HepG2 (cell line): ENCODE data around the gene PAK1. TPM values are rescaled to one million over a fixed set of nuclear protein-coding genes. Genes with fewer than 3 reads are reported as not detected.

Experiments used
- ATAC-seq: fragments of 200-7000 bp; cut with Tn5 transposase; 3 replicates; pipeline ENCODE4 v1.9.1; 2020; ENCODE audit warnings: mild to moderate bottlenecking, moderate library complexity
- BruUV-seq: library from RNA; stranded (reverse); fragments of 400-500 nt; replicated peaks from 2 replicates; lab custom pipeline; 2021; lab: Mats Ljungman, UMichigan
- CTCF ChIA-PET: fragments of 300-600 bp; formaldehyde crosslinking; extraction: SDS; loops from one replicate; lab custom pipeline; 2021; ENCODE audit warnings: low total read pairs, inconsistent platforms, low intra/inter-chr PET ratio; lab: Yijun Ruan, JAX
- POLR2A ChIA-PET: fragments of 350-600 bp; sonication (Branson Sonifier 250); formaldehyde crosslinking; loops from one replicate; lab custom pipeline; 2020; ENCODE audit warnings: antibody characterized with exemption, inconsistent platforms; lab: Yijun Ruan, JAX
- DNase-seq: peaks from one replicate; pipeline ENCODE4 v3.0.0-alpha.2; 2015; ENCODE audit warnings: low spot score
- FAIRE-seq: peaks from 3 replicates; lab custom pipeline; 2011; peaks lifted over from hg19 to GRCh38; lab: Jason Lieb, UNC
- H2AFZ ChIP-seq: one replicate; pipeline ENCODE4 v1.6.1; 2011; ENCODE audit warnings: low read length, inconsistent platforms
- H3K27ac ChIP-seq: fragments of 300-600 bp; 3 replicates; pipeline ENCODE4 v1.8.0; 2011; ENCODE audit warnings: mixed run types, mild to moderate bottlenecking, mixed read lengths, low read length, inconsistent platforms; ENCODE audit not compliant: insufficient read depth; ENCODE audit errors: extremely low read length
- H3K27me3 ChIP-seq, 2 experiments: fragments of 200-600 bp in 1 of 2; 2 replicates in 1 of 2; 3 replicates in 1 of 2; pipeline versions ENCODE4 v1.6.0 to v1.8.0; 2011; ENCODE audit warnings: low read length in 2 of 2, mild to moderate bottlenecking in 2 of 2, moderate library complexity in 2 of 2, inconsistent platforms in 1 of 2; ENCODE audit not compliant: insufficient read depth in 2 of 2, control insufficient read depth in 1 of 2
- H3K36me3 ChIP-seq, 2 experiments: fragments of 200-600 bp in 1 of 2; replicated peaks in 1 of 2; 2 replicates in 1 of 2; 3 replicates in 1 of 2; pipeline versions ENCODE4 v1.5.1 to v1.8.0; 2011; ENCODE audit warnings: low read length in 2 of 2, inconsistent platforms in 1 of 2; ENCODE audit not compliant: insufficient read depth in 2 of 2, control insufficient read depth in 1 of 2
- H3K4me1 ChIP-seq: 2 replicates; pipeline ENCODE4 v1.5.1; 2012; ENCODE audit warnings: low read length, inconsistent platforms; ENCODE audit not compliant: insufficient read depth
- H3K4me2 ChIP-seq: 2 replicates; pipeline ENCODE4 v1.6.0; 2011; ENCODE audit warnings: low read depth, low read length, inconsistent platforms
- H3K4me3 ChIP-seq, 3 experiments: fragments of 200-600 bp in 1 of 3; sonication (generic), shearing (Covaris generic) in 1 of 3; replicated peaks in 1 of 3; 2 replicates each; pipeline ENCODE4 v1.5.1; 2011 to 2016; ENCODE audit warnings: low read length in 3 of 3, inconsistent platforms in 2 of 3, low read depth in 2 of 3, mild to moderate bottlenecking in 2 of 3, control low read depth in 1 of 3, mixed read lengths in 1 of 3; ENCODE audit not compliant: insufficient read depth in 1 of 3
- H3K79me2 ChIP-seq: one replicate; pipeline ENCODE4 v1.6.1; 2011; ENCODE audit warnings: low read length, inconsistent platforms; ENCODE audit not compliant: insufficient read depth
- H3K9ac ChIP-seq: 2 replicates; pipeline ENCODE4 v1.6.0; 2011; ENCODE audit warnings: mild to moderate bottlenecking, low read depth, low read length, inconsistent platforms; ENCODE audit not compliant: insufficient read depth
- H3K9me3 ChIP-seq: 2 replicates; pipeline ENCODE4 v1.5.1; 2012; ENCODE audit warnings: mild to moderate bottlenecking, low read length
- H4K20me1 ChIP-seq: 2 replicates; pipeline ENCODE4 v1.6.0; 2011; ENCODE audit warnings: inconsistent platforms, mild to moderate bottlenecking, low read length, moderate library complexity; ENCODE audit not compliant: insufficient read depth
- ELF4 ChIP-seq: sonication (generic); formaldehyde crosslinking; IDR thresholded peaks from 2 replicates; pipeline ENCODE4 v1.5.0; 2020; ENCODE audit warnings: missing genetic modification reagents, mild to moderate bottlenecking, moderate library complexity, borderline replicate concordance
- GATAD1 ChIP-seq: IDR thresholded peaks from 2 replicates; pipeline ENCODE4 v1.6.1; 2016; ENCODE audit warnings: missing genetic modification reagents, missing compliant biosample characterization
- IRF9 ChIP-seq: sonication (generic); formaldehyde crosslinking; IDR thresholded peaks from 2 replicates; pipeline ENCODE4 v1.8.0; 2022; ENCODE audit warnings: missing genetic modification reagents, mild to moderate bottlenecking, borderline replicate concordance
- LRRFIP1 ChIP-seq: sonication (generic); formaldehyde crosslinking; conservative IDR thresholded peaks from 2 replicates; pipeline ENCODE4 v1.4.0; 2020; ENCODE audit warnings: missing genetic modification reagents
- PBX2 ChIP-seq: IDR thresholded peaks from 2 replicates; pipeline ENCODE4 v1.6.1; 2016; ENCODE audit warnings: control low read depth
- RBM39 ChIP-seq: fragments of 200-400 bp; formaldehyde crosslinking; IDR thresholded peaks from one replicate; pipeline ENCODE4 v1.6.1; 2018; ENCODE audit warnings: antibody characterized with exemption, mild to moderate bottlenecking, low read depth, low read length; ENCODE audit not compliant: poor library complexity, severe bottlenecking
- STAG1 ChIP-seq: sonication (generic); formaldehyde crosslinking; IDR thresholded peaks from 2 replicates; pipeline ENCODE4 v1.4.0; 2020; ENCODE audit warnings: missing genetic modification reagents
- TMF1 ChIP-seq: sonication (generic); formaldehyde crosslinking; IDR thresholded peaks from 2 replicates; pipeline ENCODE4 v1.8.1; 2022; ENCODE audit warnings: low read depth, missing genetic modification reagents
- ZNF18 ChIP-seq: sonication (generic); formaldehyde crosslinking; IDR thresholded peaks from 2 replicates; pipeline ENCODE4 v1.8.0; 2022; ENCODE audit warnings: mild to moderate bottlenecking, missing genetic modification reagents; ENCODE audit not compliant: insufficient replicate concordance
- ZNF691 ChIP-seq: sonication (generic); formaldehyde crosslinking; IDR thresholded peaks from 2 replicates; pipeline ENCODE4 v1.4.0; 2020; ENCODE audit warnings: missing genetic modification reagents, low read depth, mild to moderate bottlenecking, borderline replicate concordance
- ZNF7 ChIP-seq: IDR thresholded peaks from 2 replicates; pipeline ENCODE4 v1.6.1; 2016; ENCODE audit warnings: missing biosample characterization, missing genetic modification reagents
- ZNF770 ChIP-seq: sonication (generic); formaldehyde crosslinking; IDR thresholded peaks from 2 replicates; pipeline ENCODE4 v1.5.0; 2020; ENCODE audit warnings: mild to moderate bottlenecking, missing genetic modification reagents
- ZSCAN25 ChIP-seq: sonication (generic); formaldehyde crosslinking; IDR thresholded peaks from 2 replicates; pipeline ENCODE4 v1.8.0; 2022; ENCODE audit warnings: mild to moderate bottlenecking, missing genetic modification reagents
- WGBS: methylation state at CpG from one replicate; pipeline ENCODE4 v1.1.6; 2017; ENCODE audit warnings: low lambda C conversion rate; 5-methylcytosine and 5-hydroxymethylcytosine counted together
- in situ Hi-C: cut with HindIII; loops from 2 replicates; pipeline ENCODE4 v1.10.0; 2017; ENCODE audit warnings: low pct_unique_long_range_greater_than_20kb; ENCODE audit not compliant: extremely low pct_ligation_motif_present
- intact Hi-C: fragments of 100-400 bp; cut with micrococcal nuclease; formaldehyde crosslinking; loops from one replicate; pipeline ENCODE4 v1.10.0; 2022; ENCODE audit not compliant: unreplicated experiment
- polyA plus RNA-seq, 8 experiments: library from polyadenylated mRNA; depleted of rRNA in 3 of 8; stranded (reverse) in 7 of 8; unstranded in 1 of 8; fragments of >200 nt; fragmentation: Illumina TruSeq in 4 of 8; extraction: Trizol in 4 of 8; gene quantifications; 2 replicates each; pipeline versions ENCODE4 v1.2.1 to v1.2.3, GENCODE V29; 2011 to 2016; ENCODE audit warnings: low read depth in 4 of 8, missing spikeins in 1 of 8, mixed read lengths in 1 of 8; ENCODE audit not compliant: insufficient read depth in 1 of 8
- total RNA-seq, 5 experiments: library from RNA; depleted of rRNA; stranded (reverse); fragments of >200 nt; fragmentation: Illumina TruSeq; extraction: Trizol; gene quantifications; 2 replicates each; pipeline ENCODE4 v1.2.3, GENCODE V29; 2016; ENCODE audit warnings: low read depth in 1 of 5

The PAK1 gene
- total and polyA plus RNA-seq, 2 of the 13 experiments (the other 11 are each of a cell fraction or from before 2014, with no cell fraction given), result 1.5 to 4.3 TPM

- Histone ChIP-seq H3K9ac (no peak overlapping the region), H4K20me1 (no peaks in the 10 kb centered on the region), H3K4me3 (no peak overlapping the region), H3K9me3 (no peaks in the 10 kb centered on the region), H3K79me2 (no peaks in the 10 kb centered on the region), H3K4me1 (no peaks in the 10 kb centered on the region), H3K27ac (no peak overlapping the region), H2AFZ (no peak overlapping the region), H3K27me3 (no peaks in the 10 kb centered on the region), H3K4me2 (no peak overlapping the region), H3K36me3 (no peaks in the 10 kb centered on the region)
- in situ Hi-C loops (no loop called here), intact Hi-C loops (no loop called here)
- ChIA-PET CTCF (no interaction called here), POLR2A (no interaction called here)
- TF ChIP-seq ELF4 (no peak), RBM39 (no peak), TMF1 (CRISPR knock-in tag) (no peak), ZNF691 (CRISPR knock-in tag) (no peak), ZNF18 (CRISPR knock-in tag) (no peak), ZSCAN25 (CRISPR knock-in tag) (no peak), LRRFIP1 (no peak), GATAD1 (CRISPR knock-in tag) (no peak), ZNF7 (no peak), STAG1 (CRISPR knock-in tag) (no peak), IRF9 (CRISPR knock-in tag) (no peak), ZNF770 (CRISPR knock-in tag) (no peak), PBX2 (no peak)
- FAIRE-seq (no peak), DNase-seq (no peak), ATAC-seq (no peak)
- 0% methylated on average over 1 of the region's 1 CpG for WGBS
- no TSS peak for BruUV-seq
Measured at GRCh38 chr11:77325159-77325558, 148.7 kb downstream of the PAK1 start.
